Keratinocyte (primary cell): ENCODE data around the gene DOC2A. TPM values are rescaled to one million over a fixed set of nuclear protein-coding genes. Genes with fewer than 3 reads are reported as not detected.

Experiments used
- DNase-seq: peaks from one replicate; pipeline ENCODE4 v3.0.0-alpha.2; 2011; ENCODE audit warnings: low read depth, missing footprints, low spot score
- FAIRE-seq: peaks from 2 replicates; lab custom pipeline; 2011; peaks lifted over from hg19 to GRCh38; lab: Jason Lieb, UNC
- H2AFZ ChIP-seq: 2 replicates; pipeline ENCODE4 v1.6.0; 2012; ENCODE audit warnings: low read length, control low read depth, inconsistent platforms; ENCODE audit not compliant: control insufficient read depth
- H3K27ac ChIP-seq: 2 replicates; pipeline ENCODE4 v1.5.1; 2011; ENCODE audit warnings: low read length; ENCODE audit not compliant: control insufficient read depth, insufficient read depth
- H3K27me3 ChIP-seq: 3 replicates; pipeline ENCODE4 v1.6.0; 2011; ENCODE audit warnings: low read length; ENCODE audit not compliant: control insufficient read depth, insufficient read depth; ENCODE audit errors: extremely low read depth
- H3K36me3 ChIP-seq, 2 experiments: 2 replicates in 1 of 2; 3 replicates in 1 of 2; pipeline ENCODE4 v1.5.1; 2011; ENCODE audit warnings: low read length in 2 of 2, mild to moderate bottlenecking in 1 of 2; ENCODE audit not compliant: control insufficient read depth in 2 of 2, insufficient read depth in 2 of 2; ENCODE audit errors: extremely low read depth in 1 of 2
- H3K4me1 ChIP-seq: 3 replicates; pipeline ENCODE4 v1.5.1; 2011; ENCODE audit warnings: low read length; ENCODE audit not compliant: control insufficient read depth, insufficient read depth; ENCODE audit errors: extremely low read depth
- H3K4me2 ChIP-seq: 3 replicates; pipeline ENCODE4 v1.6.0; 2011; ENCODE audit warnings: low read depth, low read length; ENCODE audit not compliant: control insufficient read depth, insufficient read depth; ENCODE audit errors: extremely low read depth
- H3K4me3 ChIP-seq, 3 experiments: fragments of 200-600 bp in 1 of 3; sonication (generic) in 1 of 3; 2 replicates in 2 of 3; 3 replicates in 1 of 3; pipeline ENCODE4 v1.5.1; 2011 to 2016; ENCODE audit warnings: low read length in 3 of 3, mild to moderate bottlenecking in 3 of 3, control low read depth in 2 of 3, inconsistent platforms in 1 of 3, low read depth in 1 of 3, mixed read lengths in 1 of 3, mixed run types in 1 of 3, moderate library complexity in 1 of 3; ENCODE audit not compliant: control insufficient read depth in 2 of 3, insufficient read depth in 2 of 3; ENCODE audit errors: extremely low read depth in 1 of 3
- H3K79me2 ChIP-seq: 2 replicates; pipeline ENCODE4 v1.6.0; 2012; ENCODE audit warnings: low read length; ENCODE audit not compliant: control insufficient read depth, insufficient read depth
- H3K9ac ChIP-seq: 3 replicates; pipeline ENCODE4 v1.6.0; 2011; ENCODE audit warnings: low read length; ENCODE audit not compliant: control insufficient read depth, insufficient read depth; ENCODE audit errors: extremely low read depth
- H3K9me1 ChIP-seq: 3 replicates; pipeline ENCODE4 v1.6.0; 2011; ENCODE audit warnings: low read length; ENCODE audit not compliant: control insufficient read depth, insufficient read depth; ENCODE audit errors: extremely low read depth
- H3K9me3 ChIP-seq: 2 replicates; pipeline ENCODE4 v1.5.1; 2012; ENCODE audit warnings: low read depth, low read length; ENCODE audit not compliant: control insufficient read depth
- H4K20me1 ChIP-seq: 3 replicates; pipeline ENCODE4 v1.6.0; 2011; ENCODE audit warnings: low read length; ENCODE audit not compliant: control insufficient read depth, insufficient read depth; ENCODE audit errors: extremely low read depth
- EZH2 ChIP-seq: IDR thresholded peaks from one replicate; pipeline ENCODE4 v1.6.1; 2012; ENCODE audit warnings: inconsistent platforms, mild to moderate bottlenecking, low read length, moderate library complexity
- dilution Hi-C: fragments of 300-500 bp; cut with MboI; formaldehyde crosslinking; loops from one replicate; pipeline ENCODE4 v1.7.0; 2020; ENCODE audit warnings: low sequenced_read_pairs; ENCODE audit not compliant: extremely low pct_ligation_motif_present
- polyA plus RNA-seq, 5 experiments: library from polyadenylated mRNA; depleted of rRNA in 3 of 5; stranded (reverse) in 3 of 5; stranded (forward) in 1 of 5; unstranded in 1 of 5; fragments of >200 nt; gene quantifications; 1 replicate in 1 of 5; 2 replicates in 3 of 5; 3 replicates in 1 of 5; pipeline versions ENCODE4 v1.2.1 to v1.2.3, GENCODE V29; 2011 to 2012; ENCODE audit warnings: missing spikeins in 2 of 5, low read depth in 1 of 5, low replicate concordance in 1 of 5
- TF ChIP-seq, protein P1 (sequence below), 3 experiments: IDR thresholded peaks in 1 of 3; conservative IDR thresholded peaks in 1 of 3; optimal IDR thresholded peaks in 1 of 3; 2 replicates in 2 of 3; 3 replicates in 1 of 3; pipeline versions ENCODE3 to v1.5.1; 2011; ENCODE audit warnings: low read length in 3 of 3, mild to moderate bottlenecking in 3 of 3, moderate library complexity in 2 of 3, control low read depth in 1 of 3, inconsistent platforms in 1 of 3; ENCODE audit not compliant: insufficient read depth in 2 of 3; ENCODE audit errors: extremely low read depth in 1 of 3

Gene DOC2A
- polyA plus RNA-seq, 1 donor (not counting 4 experiments of a cell fraction or from before 2014, with no cell fraction given), result 0.26 TPM

DNA sequence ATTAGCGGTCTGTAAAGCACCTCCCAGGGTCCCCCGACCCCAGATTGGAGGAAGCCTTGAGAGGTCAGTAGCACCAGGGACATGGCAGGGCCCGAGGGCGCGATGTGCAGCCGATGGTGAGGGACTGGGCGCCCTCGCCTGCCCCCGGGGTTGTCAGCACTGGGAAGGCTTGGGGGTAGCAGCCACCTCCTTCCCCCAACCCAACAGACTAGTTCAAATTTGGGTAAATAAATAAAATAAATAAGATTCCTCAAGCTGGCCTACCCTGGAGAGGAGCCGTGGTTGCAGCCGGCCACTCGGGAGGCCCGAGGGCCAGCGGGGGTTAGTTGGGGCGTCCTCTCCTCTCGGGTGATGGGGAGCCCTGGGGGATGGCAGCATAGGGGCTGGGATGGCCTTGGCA is 13.6 kb upstream of the DOC2A start:
- Histone ChIP-seq H3K9ac (no peak overlapping the region), H3K9me3 (no peaks in the 10 kb centered on the region), H3K27ac (no peak overlapping the region), H2AFZ (no peak overlapping the region), H3K4me3 (no peak overlapping the region), H4K20me1 (no peaks in the 10 kb centered on the region), H3K36me3 (no peaks in the 10 kb centered on the region), H3K79me2 (no peaks in the 10 kb centered on the region), H3K27me3 (peaks cover 16% of the 10 kb centered on the region), H3K4me1 (peaks cover 4% of the 10 kb centered on the region), H3K4me2 (no peak overlapping the region), H3K9me1 (no peaks in the 10 kb centered on the region)
- dilution Hi-C loops, result no loop called here
- FAIRE-seq, result no peak
- TF ChIP-seq, protein P1, sequence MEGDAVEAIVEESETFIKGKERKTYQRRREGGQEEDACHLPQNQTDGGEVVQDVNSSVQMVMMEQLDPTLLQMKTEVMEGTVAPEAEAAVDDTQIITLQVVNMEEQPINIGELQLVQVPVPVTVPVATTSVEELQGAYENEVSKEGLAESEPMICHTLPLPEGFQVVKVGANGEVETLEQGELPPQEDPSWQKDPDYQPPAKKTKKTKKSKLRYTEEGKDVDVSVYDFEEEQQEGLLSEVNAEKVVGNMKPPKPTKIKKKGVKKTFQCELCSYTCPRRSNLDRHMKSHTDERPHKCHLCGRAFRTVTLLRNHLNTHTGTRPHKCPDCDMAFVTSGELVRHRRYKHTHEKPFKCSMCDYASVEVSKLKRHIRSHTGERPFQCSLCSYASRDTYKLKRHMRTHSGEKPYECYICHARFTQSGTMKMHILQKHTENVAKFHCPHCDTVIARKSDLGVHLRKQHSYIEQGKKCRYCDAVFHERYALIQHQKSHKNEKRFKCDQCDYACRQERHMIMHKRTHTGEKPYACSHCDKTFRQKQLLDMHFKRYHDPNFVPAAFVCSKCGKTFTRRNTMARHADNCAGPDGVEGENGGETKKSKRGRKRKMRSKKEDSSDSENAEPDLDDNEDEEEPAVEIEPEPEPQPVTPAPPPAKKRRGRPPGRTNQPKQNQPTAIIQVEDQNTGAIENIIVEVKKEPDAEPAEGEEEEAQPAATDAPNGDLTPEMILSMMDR (optimal IDR thresholded peaks at IDR 0.05 in 1 of 3, IDR thresholded peaks at IDR 0.05 in 1 of 3, conservative IDR thresholded peaks at IDR 0.05 in 1 of 3; ENCODE audit: extremely low read depth in 1 of 3, insufficient read depth in 2 of 3, low read length in 3 of 3), result no peak
- no peak for TF ChIP-seq EZH2
- no peak for DNase-seq

DNA sequence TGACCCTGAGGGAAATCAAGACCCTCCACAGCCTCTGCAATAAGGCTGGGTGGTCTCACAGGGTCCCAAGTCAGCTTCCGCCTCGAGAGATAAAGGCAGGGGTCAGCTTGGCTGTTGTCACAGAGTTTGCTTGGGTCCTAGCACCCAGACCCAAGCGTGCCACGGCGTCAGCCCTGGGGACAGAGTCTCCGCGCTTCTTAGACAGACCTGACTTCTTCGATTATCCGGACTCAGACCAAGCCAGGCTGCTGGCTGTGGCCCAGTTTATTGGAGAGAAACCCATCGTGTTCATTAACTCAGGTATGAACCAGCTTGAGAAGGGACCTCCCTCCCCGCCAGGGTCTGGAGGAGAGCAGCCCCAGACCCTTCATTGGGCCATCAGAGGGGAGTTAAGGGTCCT is 12.8 kb upstream of the DOC2A start:
- FAIRE-seq (no peak), DNase-seq (no peak)
- H3K36me3 ChIP-seq, result no peaks in the 10 kb centered on the region
- TF ChIP-seq, protein P1 (optimal IDR thresholded peaks at IDR 0.05 in 1 of 3, IDR thresholded peaks at IDR 0.05 in 1 of 3, conservative IDR thresholded peaks at IDR 0.05 in 1 of 3; ENCODE audit: extremely low read depth in 1 of 3, insufficient read depth in 2 of 3, low read length in 3 of 3), result no peak
- TF ChIP-seq EZH2, result no peak
- H3K9me1 ChIP-seq, result no peaks in the 10 kb centered on the region
- H3K27me3 ChIP-seq, result peaks cover 8% of the 10 kb centered on the region
- no peaks in the 10 kb centered on the region for H3K9me3 ChIP-seq
- no peak overlapping the region for H2AFZ ChIP-seq
- H3K4me2 ChIP-seq, result no peak overlapping the region
- peaks cover 4% of the 10 kb centered on the region for H3K4me1 ChIP-seq
- H4K20me1 ChIP-seq, result no peaks in the 10 kb centered on the region
- dilution Hi-C loops, result no loop called here
- no peak overlapping the region for H3K27ac ChIP-seq
- H3K4me3 ChIP-seq, result no peak overlapping the region
- H3K79me2 ChIP-seq, result no peaks in the 10 kb centered on the region
- H3K9ac ChIP-seq, result no peak overlapping the region
